SIG-M5 treated with dmso at 0.1 percent for 504 hours (cell line): Measurements from ENCODE around the gene LSS.
"Not testable (repeated sequence)": the region's sequence is repeated elsewhere in the genome, so short reads cannot be mapped to it uniquely, and the experiment has no call there.

Source experiments
- DNase-seq: peaks from one replicate; lab custom pipeline; 2025; ENCODE audit not compliant: unreplicated experiment; lab: John Stamatoyannopoulos, UW

The LSS gene

GRCh38 chr21:46171996-46172862, 56.3 kb downstream of the LSS start:
- DNase-seq = no peak

- no peak for DNase-seq
Observed at GRCh38 chr21:46171585-46171984, 57.0 kb downstream of the LSS start.

DNA sequence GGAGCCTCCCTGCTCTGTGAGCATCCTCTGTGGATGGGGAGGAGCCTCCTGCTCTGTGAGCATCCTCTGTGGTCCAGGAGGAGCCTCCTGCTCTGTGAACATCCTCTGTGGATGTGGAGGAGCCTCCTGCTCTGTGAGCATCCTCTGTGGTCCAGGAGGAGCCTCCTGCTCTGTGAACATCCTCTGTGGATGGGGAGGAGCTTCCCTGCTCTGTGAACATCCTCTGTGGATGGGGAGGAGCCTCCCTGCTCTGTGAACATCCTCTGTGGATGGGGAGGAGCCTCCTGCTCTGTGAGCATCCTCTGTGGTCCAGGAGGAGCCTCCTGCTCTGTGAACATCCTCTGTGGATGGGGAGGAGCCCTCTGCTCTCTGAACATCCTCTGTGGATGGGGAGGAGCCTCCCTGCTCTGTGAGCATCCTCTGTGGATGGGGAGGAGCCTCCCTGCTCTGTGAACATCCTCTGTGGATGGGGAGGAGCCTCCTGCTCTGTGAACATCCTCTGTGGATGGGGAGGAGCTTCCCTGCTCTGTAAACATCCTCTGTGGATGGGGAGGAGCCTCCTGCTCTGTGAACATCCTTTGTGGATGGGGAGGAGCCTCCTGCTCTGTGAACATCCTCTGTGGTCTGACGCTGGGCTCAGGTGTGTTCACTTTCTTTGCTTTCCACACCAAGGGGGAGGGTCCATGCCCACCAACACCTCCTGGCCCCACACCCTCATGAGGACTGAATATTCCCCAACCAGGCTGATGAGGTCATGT, 58.0 kb downstream of the LSS start:
- DNase-seq = not testable (repeated sequence)

DNA sequence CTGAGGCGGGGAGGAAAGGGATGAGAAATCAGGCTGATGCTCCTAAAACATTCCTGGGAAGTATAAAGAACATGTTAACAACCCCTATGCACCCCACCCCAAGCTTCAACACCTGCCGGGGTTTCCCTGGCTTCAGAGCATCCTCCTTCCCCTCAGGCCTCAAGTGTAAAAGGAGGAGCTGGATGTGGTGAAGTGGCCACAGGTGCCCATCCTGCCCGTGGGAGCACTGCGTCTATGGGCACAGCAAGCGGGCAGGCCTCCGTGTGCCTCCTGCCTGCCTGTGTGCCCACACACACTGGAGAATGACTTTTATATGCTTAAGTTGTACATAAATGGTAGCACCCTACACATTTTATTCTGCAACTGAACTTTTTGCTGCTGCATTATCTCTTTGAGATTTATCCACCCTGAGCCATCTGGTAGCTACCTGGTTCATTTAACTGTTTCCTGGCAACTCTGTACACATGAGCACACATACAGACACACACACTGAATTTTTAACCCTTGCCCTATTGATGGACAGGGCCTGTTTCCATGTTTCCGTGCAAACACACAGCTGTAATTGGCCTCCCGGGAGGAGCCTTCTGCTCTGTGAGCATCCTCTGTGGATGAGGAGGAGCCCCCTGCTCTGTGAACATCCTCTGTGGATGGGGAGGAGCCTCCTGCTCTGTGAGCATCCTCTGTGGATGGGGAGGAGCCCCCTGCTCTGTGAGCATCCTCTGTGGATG, 59.8 kb downstream of the LSS start:
- DNase-seq = no peak

- DNase-seq = no peak
Observed at GRCh38 chr21:46168238-46168637, 60.3 kb downstream of the LSS start.

DNA sequence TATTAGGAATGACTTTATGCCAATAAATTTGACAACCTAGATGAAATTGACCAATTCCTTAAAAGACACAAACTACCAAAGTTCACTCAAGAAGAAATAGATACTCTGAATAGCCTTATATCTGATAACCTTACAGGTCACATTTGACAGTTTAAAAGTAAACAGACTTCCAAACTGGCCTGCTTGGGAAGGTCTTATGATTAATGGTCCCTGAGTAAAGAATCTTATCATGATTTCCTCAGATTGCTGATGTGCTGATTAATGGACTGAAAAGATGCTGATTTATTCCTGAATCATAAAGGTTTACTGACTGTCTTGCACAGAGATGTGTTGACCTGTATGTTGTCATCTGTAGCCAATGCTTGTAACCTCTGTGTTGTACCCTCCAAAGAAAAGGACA, 63.5 kb downstream of the LSS start:
- no peak for DNase-seq

DNA sequence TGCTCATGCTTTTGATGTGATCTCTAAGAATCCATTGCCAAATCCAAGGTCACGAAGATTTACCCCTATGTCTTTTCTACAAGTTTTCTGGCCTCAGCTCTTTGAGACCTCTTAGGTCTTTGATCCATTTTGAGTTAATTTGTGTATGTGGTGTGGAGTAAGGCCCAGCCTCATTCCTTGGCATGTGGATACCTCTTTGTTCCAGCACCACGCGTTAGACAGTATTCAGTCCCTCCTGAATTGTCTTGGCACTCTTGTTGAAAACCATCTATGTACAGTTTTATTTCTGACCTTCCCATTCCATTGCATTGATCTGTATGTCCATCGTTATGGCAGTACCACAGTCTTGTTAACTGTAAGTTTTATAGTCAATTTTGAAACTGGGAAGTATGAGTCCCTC, 65.2 kb downstream of the LSS start:
- no peak for DNase-seq

GRCh38 chr21:46161633-46162592, 66.7 kb downstream of the LSS start:
- DNase-seq = no peak

DNA sequence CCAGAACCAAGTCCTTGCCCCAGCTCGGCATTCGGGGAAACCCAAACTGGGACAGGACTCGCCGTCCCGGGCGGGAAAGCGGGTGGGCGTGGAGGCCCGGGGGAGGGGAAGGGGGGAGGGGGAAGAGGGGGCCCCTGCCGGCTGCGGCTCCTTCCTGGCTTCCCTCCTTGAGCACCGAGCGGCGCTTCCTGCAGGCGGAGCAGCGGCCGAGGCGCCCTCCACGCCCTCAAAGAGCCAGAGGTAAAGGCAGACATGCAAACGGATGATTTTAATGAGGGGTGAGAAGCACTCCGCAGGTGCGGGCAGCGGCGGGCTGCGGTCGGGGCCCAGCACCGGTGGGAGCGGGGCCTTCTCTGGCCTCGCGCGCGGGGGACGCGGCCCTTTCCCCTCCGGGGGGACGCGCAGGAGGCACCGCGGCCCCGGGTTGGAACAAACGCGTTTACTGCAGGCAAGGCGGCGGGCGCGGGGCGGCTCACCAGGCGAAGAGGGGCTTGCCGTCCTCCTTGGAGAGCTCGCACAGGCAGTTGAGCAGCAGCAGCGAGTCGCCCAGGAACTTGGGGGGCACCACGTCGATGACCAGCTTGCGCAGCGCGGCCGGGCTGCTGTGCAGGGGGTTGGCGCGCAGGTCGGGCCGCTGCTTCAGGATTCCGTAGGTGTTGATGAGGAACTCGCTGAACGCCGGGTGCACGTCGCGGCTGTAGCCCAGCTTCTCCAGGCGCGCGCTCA, 67.5 kb downstream of the LSS start:
- no peak for DNase-seq

- no peak for DNase-seq
Observed at GRCh38 chr21:46160657-46160906, 68.0 kb downstream of the LSS start.

- no peak for DNase-seq
Observed at GRCh38 chr21:46159841-46160656, 68.5 kb downstream of the LSS start.

GRCh38 chr21:46159390-46159789, 69.2 kb downstream of the LSS start:
- no peak for DNase-seq

GRCh38 chr21:46158666-46159300, 69.8 kb downstream of the LSS start:
- DNase-seq = no peak

GRCh38 chr21:46157987-46158451, 70.6 kb downstream of the LSS start:
- DNase-seq = no peak

DNA sequence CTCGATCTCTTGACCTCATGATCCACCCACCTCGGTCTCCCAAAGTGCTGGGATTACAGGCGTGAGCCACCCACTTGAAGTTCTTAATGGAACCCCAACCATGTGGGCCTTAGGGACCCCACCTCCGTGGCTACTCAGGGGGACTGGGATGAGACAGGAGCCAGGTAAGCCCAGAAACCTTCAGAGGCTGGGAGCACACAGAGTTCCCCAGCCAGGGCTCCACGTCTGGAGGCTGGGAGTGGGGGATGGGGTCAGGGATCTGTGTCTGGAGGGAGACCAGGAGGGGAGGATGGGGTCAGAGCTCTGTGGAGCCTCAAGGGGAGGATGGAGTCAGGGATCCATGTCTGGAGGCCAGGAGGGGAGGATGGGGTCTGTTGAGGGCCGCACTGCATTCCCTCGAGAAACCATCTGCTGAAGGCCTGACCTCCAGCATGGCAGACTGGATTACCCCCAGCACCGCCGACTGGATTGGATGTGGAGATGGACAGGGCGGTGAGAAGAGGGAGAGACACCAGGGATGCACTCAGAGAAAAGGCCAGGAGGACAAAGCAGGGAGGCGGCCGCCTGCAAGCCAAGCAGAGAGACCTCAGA, 71.1 kb downstream of the LSS start:
- no peak for DNase-seq

DNA sequence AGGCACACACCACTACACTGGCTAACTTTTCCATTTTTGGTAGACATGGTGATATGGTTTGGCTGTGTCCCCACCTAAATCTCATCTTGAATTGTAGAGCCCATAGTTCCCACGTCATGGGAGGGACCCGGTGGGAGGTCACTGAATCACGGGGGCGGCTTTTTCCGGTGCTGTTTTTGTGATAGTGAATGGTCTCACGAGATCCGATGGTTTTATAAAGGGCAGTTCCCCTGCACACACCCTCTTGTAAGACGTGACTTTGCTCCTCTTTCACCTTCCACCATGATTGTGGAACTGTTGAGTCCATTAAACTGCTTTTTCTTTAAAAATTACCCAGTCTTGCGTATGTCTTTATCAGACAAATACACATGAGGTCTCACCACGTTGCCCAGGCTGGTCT, 71.9 kb downstream of the LSS start:
- DNase-seq = no peak

DNA sequence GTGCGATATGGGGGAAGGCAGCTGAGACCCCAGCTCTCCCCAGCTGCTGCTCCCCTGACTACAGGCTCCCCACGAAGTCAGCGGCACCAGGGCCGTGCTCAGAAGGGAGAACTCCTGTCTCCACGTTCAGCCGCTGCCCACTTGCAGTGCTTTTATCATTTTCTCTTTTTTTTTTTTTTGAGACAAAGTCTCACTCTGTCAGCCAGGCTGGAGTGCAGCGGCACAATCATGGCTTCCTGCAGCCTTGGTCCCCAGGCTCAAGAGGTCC, 72.3 kb downstream of the LSS start:
- no peak for DNase-seq

GRCh38 chr21:46155514-46156377, 72.8 kb downstream of the LSS start, which contains the start of gene FTCD:
Gene FTCD (minus strand): TSS chr21:46155579. CDS start chr21:46155523, 56 bp downstream.
- DNase-seq = no peak
